DOHH2 (cell line): ENCODE data around the gene SELPLG.

Source experiments
- EZH2phosphoT487 ChIP-seq: fragments of 200-600 bp; sonication (generic); IDR thresholded peaks from 2 replicates; pipeline ENCODE4 v1.6.1; 2017; ENCODE audit warnings: borderline replicate concordance, mild to moderate bottlenecking, antibody characterized with exemption, low read length, moderate library complexity, mixed read lengths
- TF ChIP-seq, protein P1 (sequence below): fragments of 200-600 bp; sonication (generic); IDR thresholded peaks from one replicate; pipeline ENCODE4 v1.5.1; 2014; ENCODE audit warnings: antibody characterized with exemption, mild to moderate bottlenecking, low read depth, low read length; ENCODE audit not compliant: poor library complexity, severe bottlenecking

DNA sequence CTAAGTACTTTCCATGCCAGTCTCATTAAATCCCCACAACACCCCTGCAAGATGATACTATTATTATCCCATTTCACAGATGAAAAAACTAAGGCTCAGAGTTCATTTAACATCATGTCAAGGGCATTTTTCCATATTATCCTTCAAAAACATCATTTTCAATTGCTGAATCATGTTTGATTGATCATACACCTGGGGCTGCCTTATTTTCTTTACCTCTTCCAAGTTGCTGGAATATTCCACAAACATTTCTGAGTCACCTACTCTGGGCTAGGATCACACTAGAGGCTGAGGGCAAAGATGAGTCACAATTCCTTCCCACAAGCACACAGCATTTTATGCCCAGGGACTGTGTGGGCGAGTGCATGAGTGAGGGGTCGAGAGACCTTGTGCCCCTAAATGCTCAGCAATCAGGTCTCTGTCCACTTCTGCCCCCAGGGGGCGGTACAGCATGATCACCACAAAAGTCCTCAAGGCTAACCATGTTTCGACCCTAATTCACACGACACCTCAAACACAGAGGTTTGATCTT is 21.7 kb downstream of the SELPLG start:
- TF ChIP-seq, protein P1, sequence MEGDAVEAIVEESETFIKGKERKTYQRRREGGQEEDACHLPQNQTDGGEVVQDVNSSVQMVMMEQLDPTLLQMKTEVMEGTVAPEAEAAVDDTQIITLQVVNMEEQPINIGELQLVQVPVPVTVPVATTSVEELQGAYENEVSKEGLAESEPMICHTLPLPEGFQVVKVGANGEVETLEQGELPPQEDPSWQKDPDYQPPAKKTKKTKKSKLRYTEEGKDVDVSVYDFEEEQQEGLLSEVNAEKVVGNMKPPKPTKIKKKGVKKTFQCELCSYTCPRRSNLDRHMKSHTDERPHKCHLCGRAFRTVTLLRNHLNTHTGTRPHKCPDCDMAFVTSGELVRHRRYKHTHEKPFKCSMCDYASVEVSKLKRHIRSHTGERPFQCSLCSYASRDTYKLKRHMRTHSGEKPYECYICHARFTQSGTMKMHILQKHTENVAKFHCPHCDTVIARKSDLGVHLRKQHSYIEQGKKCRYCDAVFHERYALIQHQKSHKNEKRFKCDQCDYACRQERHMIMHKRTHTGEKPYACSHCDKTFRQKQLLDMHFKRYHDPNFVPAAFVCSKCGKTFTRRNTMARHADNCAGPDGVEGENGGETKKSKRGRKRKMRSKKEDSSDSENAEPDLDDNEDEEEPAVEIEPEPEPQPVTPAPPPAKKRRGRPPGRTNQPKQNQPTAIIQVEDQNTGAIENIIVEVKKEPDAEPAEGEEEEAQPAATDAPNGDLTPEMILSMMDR: peak; percentile 86
- TF ChIP-seq EZH2phosphoT487: no peak
